Measurements from ENCODE around the gene PIKFYVE.

DNA sequence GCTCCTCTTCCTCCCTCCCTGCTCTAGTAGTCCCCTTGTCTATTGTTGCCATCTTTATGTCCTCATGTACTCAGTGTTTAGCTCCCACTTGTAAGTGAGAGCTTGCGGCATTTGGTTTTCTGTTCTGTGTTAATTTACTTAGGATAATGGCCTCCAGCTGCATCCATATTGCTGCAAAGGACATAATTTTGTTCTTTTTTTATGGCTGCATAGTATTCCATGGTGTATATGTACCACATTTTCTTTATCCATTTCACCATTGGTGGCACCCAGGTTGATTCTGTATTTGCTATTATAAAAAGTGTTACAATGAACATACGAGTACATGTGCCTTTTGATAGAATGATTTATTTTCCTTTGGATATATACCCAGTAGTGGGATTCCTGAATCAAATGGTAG, 12.5 kb downstream of the PIKFYVE start:
- no peak for TF ChIP-seq CTCF (conservative IDR thresholded peaks at IDR 0.05 in 1 of 2, IDR thresholded peaks at IDR 0.05 in 1 of 2; ENCODE audit: low read depth in 1 of 2, low read length in 2 of 2)
- TF ChIP-seq EZH2 (IDR thresholded peaks at IDR 0.05; ENCODE audit: low read length, missing control alignments) = no peak

Measured in fibroblast of lung (primary cell).